HG03095 (cell line): Measurements from ENCODE around the gene PIK3CA.
"Not testable (repeated sequence)": the region's sequence is repeated elsewhere in the genome, so short reads cannot be mapped to it uniquely, and the experiment has no call there.

ENCODE experiments used
- ATAC-seq: cut with Tn5 transposase; IDR thresholded peaks from one replicate; pipeline ENCODE4 v1.9.1; 2021; ENCODE audit warnings: moderate library complexity; ENCODE audit not compliant: unreplicated experiment

PIK3CA gene

GRCh38 chr3:179260949-179261765, 113.0 kb downstream of the PIK3CA start:
- ATAC-seq = peak; percentile 87

GRCh38 chr3:179263134-179263533, 115.0 kb downstream of the PIK3CA start:
- ATAC-seq = no peak

- no peak for ATAC-seq
These were observed 116.3 kb downstream of the PIK3CA start for GRCh38 chr3:179264449-179264848.

GRCh38 chr3:179265092-179265491, 116.9 kb downstream of the PIK3CA start:
- no peak for ATAC-seq

GRCh38 chr3:179265875-179266274, 117.7 kb downstream of the PIK3CA start:
- peak; percentile 42 for ATAC-seq

- no peak for ATAC-seq
These were observed 118.6 kb downstream of the PIK3CA start for GRCh38 chr3:179266701-179267211.

- ATAC-seq = no peak
These were observed 120.4 kb downstream of the PIK3CA start for GRCh38 chr3:179268400-179269051.

- ATAC-seq = no peak
These were observed 121.1 kb downstream of the PIK3CA start for GRCh38 chr3:179269152-179269707.

- ATAC-seq = no peak
These were observed 124.2 kb downstream of the PIK3CA start for GRCh38 chr3:179272385-179272784.

GRCh38 chr3:179274434-179274833, 126.3 kb downstream of the PIK3CA start:
- not testable (repeated sequence) for ATAC-seq

- no peak for ATAC-seq
These were observed 127.8 kb downstream of the PIK3CA start for GRCh38 chr3:179276001-179276400.

- no peak for ATAC-seq
These were observed 128.6 kb downstream of the PIK3CA start for GRCh38 chr3:179276743-179277142.

- no peak for ATAC-seq
These were observed 130.0 kb downstream of the PIK3CA start for GRCh38 chr3:179278151-179278550.

GRCh38 chr3:179278932-179279693, 131.0 kb downstream of the PIK3CA start:
- ATAC-seq = no peak

GRCh38 chr3:179279837-179280236, 131.7 kb downstream of the PIK3CA start:
- no peak for ATAC-seq

- no peak for ATAC-seq
These were observed 133.7 kb downstream of the PIK3CA start for GRCh38 chr3:179281825-179282224.

- ATAC-seq = no peak
These were observed 138.2 kb downstream of the PIK3CA start for GRCh38 chr3:179286331-179286730.

GRCh38 chr3:179288845-179289244, 140.7 kb downstream of the PIK3CA start:
- ATAC-seq = no peak

GRCh38 chr3:179289295-179289694, 141.1 kb downstream of the PIK3CA start:
- ATAC-seq = no peak
